K562 (cell line): ENCODE data around the gene PTGR1. TPM values are rescaled to one million over a fixed set of nuclear protein-coding genes. Genes with fewer than 3 reads are reported as not detected.

Source experiments
- ATAC-seq: fragments of 200-7000 bp; cut with Tn5 transposase; 3 replicates; pipeline ENCODE4 v1.9.1; 2020; ENCODE audit warnings: moderate library complexity
- BruUV-seq: library from RNA; stranded (reverse); fragments of 400-500 nt; replicated peaks from 2 replicates; lab custom pipeline; 2021; lab: Mats Ljungman, UMichigan
- CTCF ChIA-PET: fragments of 300-600 bp; formaldehyde crosslinking; extraction: SDS; loops from one replicate; lab custom pipeline; 2021; ENCODE audit warnings: low intra/inter-chr PET ratio; lab: Yijun Ruan, JAX
- POLR2A ChIA-PET: fragments of 300-600, 350-650 bp; sonication (Branson Sonifier 250); formaldehyde crosslinking; extraction: SDS; loops from one replicate; lab custom pipeline; 2021; ENCODE audit warnings: antibody characterized with exemption, inconsistent platforms; lab: Yijun Ruan, JAX
- DNase-seq, 4 experiments: peaks; one replicate each; pipeline versions ENCODE4 v3.0.0 to v3.0.0-alpha.2; 2011 to 2018; ENCODE audit warnings: low spot score in 3 of 4, mixed read lengths in 3 of 4; ENCODE audit errors: extremely low read depth in 1 of 4
- FAIRE-seq: peaks from 2 replicates; lab custom pipeline; 2011; peaks lifted over from hg19 to GRCh38; lab: Jason Lieb, UNC
- H2AFZ ChIP-seq: 2 replicates; pipeline ENCODE4 v1.6.0; 2011; ENCODE audit warnings: low read depth, low read length, control low read depth, inconsistent platforms
- H3K27ac ChIP-seq: fragments of 200-600 bp; 3 replicates; pipeline ENCODE4 v1.8.0; 2011; ENCODE audit warnings: low read depth, mild to moderate bottlenecking, control low read depth, inconsistent platforms, low read length, moderate library complexity, mixed read lengths; ENCODE audit errors: extremely low read depth
- H3K27me3 ChIP-seq, 2 experiments: fragments of 300-600 bp in 1 of 2; 2 replicates in 1 of 2; 3 replicates in 1 of 2; pipeline versions ENCODE4 v1.6.0 to v1.8.0; 2011; ENCODE audit warnings: inconsistent platforms in 2 of 2, low read length in 2 of 2, mild to moderate bottlenecking in 1 of 2, mixed read lengths in 1 of 2, moderate library complexity in 1 of 2; ENCODE audit not compliant: control insufficient read depth in 2 of 2, insufficient read depth in 2 of 2
- H3K36me3 ChIP-seq: fragments of 300-600 bp; 3 replicates; pipeline ENCODE4 v1.8.0; 2011; ENCODE audit warnings: mild to moderate bottlenecking, low read length, inconsistent platforms; ENCODE audit not compliant: control insufficient read depth, insufficient read depth
- H3K4me1 ChIP-seq, 2 experiments: fragments of 200-600 bp in 1 of 2; replicated peaks in 1 of 2; 2 replicates in 1 of 2; 3 replicates in 1 of 2; pipeline versions ENCODE4 v1.5.1 to v1.8.0; 2011; ENCODE audit warnings: inconsistent platforms in 2 of 2, low read length in 2 of 2, mild to moderate bottlenecking in 1 of 2, mixed read lengths in 1 of 2, moderate library complexity in 1 of 2; ENCODE audit not compliant: control insufficient read depth in 2 of 2, insufficient read depth in 2 of 2
- H3K4me2 ChIP-seq: 2 replicates; pipeline ENCODE4 v1.6.1; 2011; ENCODE audit warnings: low read length, control low read depth, inconsistent platforms, mixed read lengths; ENCODE audit not compliant: insufficient read depth
- H3K4me3 ChIP-seq: fragments of 200-600 bp; sonication (generic), shearing (Covaris generic); 2 replicates; pipeline ENCODE4 v1.5.1; 2016; ENCODE audit warnings: control low read depth, inconsistent platforms
- H3K79me2 ChIP-seq: fragments of 200-600 bp; 3 replicates; pipeline ENCODE4 v1.8.0; 2011; ENCODE audit warnings: low read length, inconsistent platforms; ENCODE audit not compliant: control insufficient read depth, insufficient read depth
- H3K9ac ChIP-seq, 2 experiments: 2 replicates each; pipeline versions ENCODE4 v1.6.0 to v1.6.1; 2011; ENCODE audit warnings: low read depth in 2 of 2, low read length in 2 of 2, control low read depth in 1 of 2, inconsistent platforms in 1 of 2, mild to moderate bottlenecking in 1 of 2, mixed read lengths in 1 of 2; ENCODE audit not compliant: insufficient read depth in 1 of 2
- H3K9me1 ChIP-seq: one replicate; pipeline ENCODE4 v1.6.0; 2011; ENCODE audit warnings: inconsistent platforms, mild to moderate bottlenecking, low read length, moderate library complexity; ENCODE audit not compliant: control insufficient read depth, insufficient read depth
- H3K9me3 ChIP-seq: replicated peaks from 2 replicates; pipeline ENCODE4 v1.5.1; 2011; ENCODE audit warnings: low read depth, low read length, inconsistent platforms; ENCODE audit not compliant: control insufficient read depth, insufficient read depth
- H4K20me1 ChIP-seq: replicated peaks from 2 replicates; pipeline ENCODE4 v1.6.1; 2011; ENCODE audit warnings: low read length, inconsistent platforms, mixed read lengths; ENCODE audit not compliant: control insufficient read depth, insufficient read depth
- BRD4 ChIP-seq: fragments of 200-600 bp; sonication (generic); IDR thresholded peaks from 2 replicates; pipeline ENCODE4 v1.6.1; 2017; ENCODE audit warnings: inconsistent platforms
- CSDE1 ChIP-seq, 2 experiments: fragments of 450-650 bp; IDR thresholded peaks; 2 replicates each; pipeline ENCODE4 v1.6.1; 2016; ENCODE audit warnings: mild to moderate bottlenecking in 1 of 2
- DDX20 ChIP-seq: fragments of 450-650 bp; IDR thresholded peaks from 2 replicates; pipeline ENCODE4 v1.6.1; 2016; ENCODE audit warnings: missing genetic modification characterization, low read depth, mild to moderate bottlenecking, missing compliant biosample characterization, moderate library complexity
- ELK1 ChIP-seq: sonication (generic); formaldehyde crosslinking; IDR thresholded peaks from 2 replicates; pipeline ENCODE4 v1.8.1; 2022; ENCODE audit warnings: missing genetic modification reagents
- ETS2 ChIP-seq: IDR thresholded peaks from 2 replicates; pipeline ENCODE4 v1.6.1; 2016; ENCODE audit warnings: borderline replicate concordance, missing genetic modification characterization, mild to moderate bottlenecking, moderate library complexity, missing compliant biosample characterization; ENCODE audit not compliant: poor library complexity, severe bottlenecking
- FOXK2 ChIP-seq, 2 experiments: fragments of 450-650 bp; IDR thresholded peaks in 1 of 2; conservative IDR thresholded peaks in 1 of 2; 2 replicates each; pipeline ENCODE4 v1.6.1; 2016; ENCODE audit warnings: low read depth in 2 of 2, mild to moderate bottlenecking in 1 of 2
- MECOM ChIP-seq: fragments of 250-450 bp; sonication (Bioruptor Pico); IDR thresholded peaks from 2 replicates; pipeline ENCODE4 v1.8.0; 2022; ENCODE audit warnings: inconsistent platforms
- NFE2L1 ChIP-seq: fragments of 450-650 bp; IDR thresholded peaks from 2 replicates; pipeline ENCODE4 v1.6.1; 2016; ENCODE audit warnings: missing genetic modification characterization, low read depth, mild to moderate bottlenecking, missing compliant biosample characterization, moderate library complexity, borderline replicate concordance
- TCF7 ChIP-seq: sonication (generic); IDR thresholded peaks from 2 replicates; pipeline ENCODE4 v1.6.1; 2016; ENCODE audit warnings: antibody characterized with exemption, borderline replicate concordance
- TCF7L2 ChIP-seq: fragments of 150-350 bp; IDR thresholded peaks from 2 replicates; pipeline ENCODE4 v1.6.1; 2016; ENCODE audit warnings: low read depth, mild to moderate bottlenecking, low read length, moderate library complexity
- TEAD2 ChIP-seq: fragments of 450-650 bp; IDR thresholded peaks from 2 replicates; pipeline ENCODE4 v1.6.1; 2016; ENCODE audit warnings: missing genetic modification characterization, control low read depth, missing compliant biosample characterization
- ZFP1 ChIP-seq: fragments of 450-650 bp; formaldehyde crosslinking; IDR thresholded peaks from 2 replicates; pipeline ENCODE4 v1.4.0; 2020; ENCODE audit warnings: mild to moderate bottlenecking, mixed read lengths
- WGBS: fragments of 100-300 bp; shearing (Covaris generic); methylation state at CpG from one replicate; pipeline ENCODE4 v1.1.6; 2016; ENCODE audit warnings: low coverage, mixed read lengths; ENCODE audit not compliant: insufficient coverage; ENCODE audit errors: missing lambda C conversion rate; 5-methylcytosine and 5-hydroxymethylcytosine counted together
- in situ Hi-C: fragments of 300-500 bp; cut with MboI; formaldehyde crosslinking; loops from 4 replicates; pipeline ENCODE4 v1.15.0; 2018; ENCODE audit warnings: inconsistent platforms, mixed read lengths
- intact Hi-C: fragments of 100-400 bp; cut with micrococcal nuclease; formaldehyde crosslinking; loops from 2 replicates; pipeline ENCODE4 v1.14.2; 2022
- polyA plus RNA-seq, 8 experiments: library from polyadenylated mRNA; depleted of rRNA in 4 of 8; stranded (reverse) in 5 of 8; unstranded in 3 of 8; fragments of >200 nt; fragmentation: Nextera tagmentation in 2 of 8; fragmentation: Illumina TruSeq in 1 of 8; extraction: Ambion mirVana in 2 of 8; extraction: Trizol in 1 of 8; gene quantifications; 2 replicates each; pipeline versions ENCODE4 v1.2.1 to v1.2.3, GENCODE V29; 2011 to 2014; ENCODE audit warnings: inconsistent platforms in 1 of 8, missing spikeins in 1 of 8
- total RNA-seq, 7 experiments: library from RNA; depleted of rRNA in 6 of 7; stranded (reverse); fragments of >200 nt in 6 of 7; fragmentation: Illumina TruSeq in 2 of 7; extraction: Trizol in 2 of 7; gene quantifications; 2 replicates each; pipeline versions ENCODE4 v1.2.1 to v1.2.3, GENCODE V29; 2011 to 2021; ENCODE audit warnings: low replicate concordance in 1 of 7

Gene PTGR1
- total and polyA plus RNA-seq, 9 of the 15 experiments (the other 6 are each of a cell fraction or from before 2014, with no cell fraction given), result 0.22 TPM; not detected in 8

GRCh38 chr9:111599955-111600343 lies 502 bp upstream of the PTGR1 start:
- Histone ChIP-seq H2AFZ (no peak overlapping the region), H3K4me1 (peaks cover 2 to 14% of the 10 kb centered on the region in 2 experiments; a peak in 2 of 5 replicates), H3K27ac (no peak overlapping the region), H3K4me2 (no peak overlapping the region), H3K27me3 (peaks cover 15 to 18% of the 10 kb centered on the region in 2 experiments; a peak in 4 of 5 replicates), H3K9ac (no peak overlapping the region), H3K36me3 (no peaks in the 10 kb centered on the region), H3K79me2 (no peaks in the 10 kb centered on the region), H3K9me3 (peaks cover 2% of the 10 kb centered on the region; the same call in 1 of the 2 replicates), H3K4me3 (no peak overlapping the region), H3K9me1 (no peaks in the 10 kb centered on the region), H4K20me1 (no peaks in the 10 kb centered on the region)
- ChIA-PET CTCF (no interaction called here), POLR2A (interaction anchor here (1.1 kb wide), 1 partner anchor 12 kb away, joined by 3 read pairs; no protein-coding TSS in a partner anchor)
- BruUV-seq, result no TSS peak
- intact Hi-C loops (loop anchor here (5.0 to 10.0 kb wide), 2 partner anchors 125 to 472 kb away; no protein-coding TSS in a partner anchor), in situ Hi-C loops (no loop called here)
- TF ChIP-seq TEAD2 (tag), result no peak
- TF ChIP-seq FOXK2 (conservative IDR thresholded peaks at IDR 0.05 in 1 of 2, IDR thresholded peaks at IDR 0.05 in 1 of 2; ENCODE audit: low read depth in 2 of 2), result no peak
- no peak for TF ChIP-seq CSDE1 (IDR thresholded peaks at IDR 0.05)
- TF ChIP-seq ZFP1 (CRISPR knock-in tag), result no peak
- no peak for TF ChIP-seq TCF7
- TF ChIP-seq TCF7L2, result no peak
- TF ChIP-seq ELK1 (CRISPR knock-in tag), result no peak
- no peak for TF ChIP-seq NFE2L1 (tag)
- no peak for TF ChIP-seq DDX20 (tag)
- no peak for TF ChIP-seq ETS2 (tag)
- no peak for TF ChIP-seq BRD4
- TF ChIP-seq MECOM (CRISPR knock-in tag), result no peak
- no peak for FAIRE-seq
- WGBS, result 73% methylated on average over 15 of the region's 17 CpGs
- no peak for ATAC-seq
- no peak for DNase-seq
